ENCODE measurements around the gene CPEB4.

Gene CPEB4

DNA sequence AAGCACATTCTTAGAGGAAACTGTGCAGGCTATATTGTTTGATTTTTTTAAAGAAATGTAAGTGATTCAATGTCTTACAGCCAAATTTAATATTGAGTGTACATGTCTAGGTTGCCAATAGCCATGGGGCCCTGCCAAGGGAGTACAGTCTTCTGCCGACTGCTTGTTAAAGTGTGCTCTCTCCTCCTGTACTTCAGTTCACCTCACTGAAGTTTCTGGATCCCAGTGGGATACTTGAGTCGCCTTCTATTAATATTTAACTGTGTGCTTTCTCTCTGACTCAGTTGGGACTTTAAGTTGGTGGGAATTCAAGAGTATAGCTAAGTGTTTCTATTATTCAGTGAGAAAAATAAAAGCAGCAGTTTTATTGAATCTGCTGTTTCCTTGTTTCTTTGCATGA lies 56.4 kb downstream of the CPEB4 start:
- DNase-seq (ENCODE audit: low spot score), result no peak

- no peak for DNase-seq (ENCODE audit: low spot score)
Observed at GRCh38 chr5:173945160-173945559, 57.0 kb downstream of the CPEB4 start.

DNA sequence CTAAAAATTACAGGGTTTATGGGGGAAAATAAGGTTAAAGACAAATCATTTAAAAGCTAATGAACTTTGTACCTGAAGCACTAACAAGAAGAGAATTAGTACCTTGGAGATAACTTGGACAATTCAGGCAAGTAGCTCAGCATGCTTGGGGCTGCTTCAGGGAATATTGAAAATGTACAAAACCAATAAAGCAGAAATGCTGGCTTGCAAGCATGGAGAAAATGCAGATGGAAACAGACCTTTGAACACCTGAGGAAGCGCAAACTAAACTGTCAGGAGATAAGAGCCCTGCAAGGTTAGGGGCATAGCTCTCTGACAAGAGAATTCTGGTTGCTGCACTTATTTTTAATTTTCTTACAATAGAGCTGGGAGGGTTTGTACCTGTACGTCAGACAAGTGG lies 58.2 kb downstream of the CPEB4 start:
- DNase-seq (ENCODE audit: low spot score), result no peak

DNA sequence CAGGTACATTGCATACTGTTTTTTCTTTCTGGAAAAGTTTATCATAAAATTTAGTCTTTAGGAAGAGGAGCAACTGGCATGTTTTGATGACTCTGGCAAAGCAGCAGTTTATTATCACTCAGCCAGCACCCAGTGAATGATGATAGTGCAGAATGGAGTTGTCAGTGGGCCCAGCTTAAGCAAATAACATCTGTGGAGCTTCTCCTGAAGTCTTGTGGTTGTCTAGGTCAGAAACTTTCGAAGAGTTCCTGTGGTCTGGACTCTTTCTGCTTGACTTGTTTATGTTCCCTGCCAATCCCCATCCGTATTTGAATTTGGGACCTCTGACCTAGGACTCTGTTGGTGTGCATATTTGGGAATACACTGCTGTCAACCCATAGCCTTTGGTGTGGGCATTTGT lies 62.7 kb downstream of the CPEB4 start:
- no peak for DNase-seq (ENCODE audit: low spot score)

DNA sequence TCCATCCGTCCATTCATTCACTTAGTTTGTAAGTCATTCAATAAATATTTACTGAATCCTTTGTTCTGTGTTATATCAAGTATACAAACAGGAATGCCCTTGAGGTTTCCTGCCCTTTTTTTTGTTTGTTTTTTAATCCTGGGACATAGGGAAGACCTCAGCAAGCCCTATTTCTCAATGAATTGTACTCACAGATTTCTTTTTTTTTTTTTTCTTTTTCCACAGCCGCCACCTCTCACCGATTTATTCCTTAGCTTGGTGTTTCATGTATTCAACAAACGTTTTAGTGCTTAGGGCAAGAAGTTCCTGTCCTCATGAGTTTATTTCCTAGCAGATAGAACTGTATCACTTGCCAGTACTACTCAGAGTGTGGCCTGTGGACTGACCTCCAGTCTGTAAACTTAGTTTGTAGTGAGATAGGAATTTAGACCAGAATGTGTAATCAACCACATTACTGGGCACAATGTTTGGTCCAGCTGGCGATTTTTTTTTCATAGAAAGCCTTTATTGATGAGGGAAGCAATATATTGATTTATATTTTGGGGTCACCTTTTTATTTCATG lies 65.5 kb downstream of the CPEB4 start:
- peak; percentile 40 for DNase-seq (ENCODE audit: low spot score)

DNA sequence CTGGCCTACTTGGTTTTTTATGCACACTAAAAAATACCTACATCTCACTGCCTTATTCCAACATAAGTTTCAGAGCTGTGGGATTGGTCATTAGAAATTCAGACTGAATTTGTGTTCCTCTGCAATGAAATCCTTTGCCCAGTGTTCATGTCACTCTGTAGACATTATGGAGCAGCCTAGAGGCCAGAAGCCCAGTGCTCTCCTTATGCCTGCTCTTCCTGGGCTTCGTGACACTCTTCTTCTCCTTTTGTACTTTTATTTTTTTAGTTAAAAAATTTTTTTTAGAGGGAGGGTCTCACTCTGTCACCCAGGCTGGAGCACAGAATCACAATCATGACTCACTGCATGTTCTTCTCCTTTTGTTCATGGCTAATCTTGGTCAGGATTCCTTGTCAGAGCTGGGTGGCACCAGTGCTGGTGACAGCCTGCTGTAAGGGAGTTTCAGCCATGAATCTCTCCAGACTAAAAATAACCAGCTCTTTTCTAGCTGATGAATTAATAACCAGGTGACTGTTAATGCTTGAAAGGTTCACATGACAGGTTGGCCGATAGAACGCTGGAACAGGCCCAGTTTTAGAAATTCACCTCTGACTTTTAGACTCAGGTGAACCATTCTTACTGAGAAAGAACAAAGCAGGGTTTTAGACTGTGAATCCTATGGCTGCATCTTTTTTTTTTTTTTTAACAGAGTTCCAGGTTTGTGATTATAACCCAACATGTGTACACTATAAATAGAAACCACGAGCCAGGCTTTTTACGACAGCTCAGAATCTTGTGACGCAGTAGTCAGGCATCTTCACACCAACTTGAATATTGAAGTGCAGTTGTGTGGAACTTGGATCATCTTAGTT lies 66.7 kb downstream of the CPEB4 start:
- peak; percentile 20 for DNase-seq (ENCODE audit: low spot score)

GRCh38 chr5:173960986-173961385 lies 72.8 kb downstream of the CPEB4 start:
- DNase-seq (ENCODE audit: low spot score), result no peak

GRCh38 chr5:173961418-173961817 lies 73.3 kb downstream of the CPEB4 start:
- no peak for DNase-seq (ENCODE audit: low spot score)

DNA sequence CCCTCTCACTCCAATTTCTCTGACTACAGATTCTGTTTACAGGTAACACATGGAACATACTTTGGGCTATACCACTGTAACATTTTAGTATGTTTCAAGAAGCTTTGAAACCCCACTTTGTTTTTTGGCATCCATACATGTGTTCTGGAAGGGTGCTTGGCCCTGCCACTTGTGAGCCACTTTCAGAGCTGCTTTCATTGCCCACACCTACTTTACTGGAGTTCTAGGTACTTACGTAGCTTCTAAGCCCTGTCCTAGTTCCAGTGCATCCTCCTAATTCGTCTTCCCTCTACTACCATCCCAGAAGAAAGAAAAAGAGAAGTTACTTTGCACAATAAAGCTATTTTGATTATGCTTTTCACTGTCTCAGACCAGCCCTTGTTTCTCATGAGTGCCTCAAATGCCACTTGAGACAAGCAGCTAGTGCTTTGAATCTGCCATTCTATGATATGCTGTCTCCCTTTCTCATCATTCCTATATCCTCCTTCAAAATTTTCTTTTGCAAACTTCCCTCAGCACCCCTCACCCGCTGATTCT lies 74.4 kb downstream of the CPEB4 start:
- no peak for DNase-seq (ENCODE audit: low spot score)

GRCh38 chr5:173963182-173963838 lies 75.2 kb downstream of the CPEB4 start:
- peak; percentile 79 for DNase-seq (ENCODE audit: low spot score)

- no peak for DNase-seq (ENCODE audit: low spot score)
Observed at GRCh38 chr5:173963867-173964441, 75.8 kb downstream of the CPEB4 start.

- no peak for DNase-seq (ENCODE audit: low spot score)
Observed at GRCh38 chr5:173964506-173964905, 76.4 kb downstream of the CPEB4 start.

GRCh38 chr5:173967241-173967640 lies 79.1 kb downstream of the CPEB4 start:
- no peak for DNase-seq (ENCODE audit: low spot score)

GRCh38 chr5:173968154-173968797 lies 80.1 kb downstream of the CPEB4 start:
- no peak for DNase-seq (ENCODE audit: low spot score)

DNA sequence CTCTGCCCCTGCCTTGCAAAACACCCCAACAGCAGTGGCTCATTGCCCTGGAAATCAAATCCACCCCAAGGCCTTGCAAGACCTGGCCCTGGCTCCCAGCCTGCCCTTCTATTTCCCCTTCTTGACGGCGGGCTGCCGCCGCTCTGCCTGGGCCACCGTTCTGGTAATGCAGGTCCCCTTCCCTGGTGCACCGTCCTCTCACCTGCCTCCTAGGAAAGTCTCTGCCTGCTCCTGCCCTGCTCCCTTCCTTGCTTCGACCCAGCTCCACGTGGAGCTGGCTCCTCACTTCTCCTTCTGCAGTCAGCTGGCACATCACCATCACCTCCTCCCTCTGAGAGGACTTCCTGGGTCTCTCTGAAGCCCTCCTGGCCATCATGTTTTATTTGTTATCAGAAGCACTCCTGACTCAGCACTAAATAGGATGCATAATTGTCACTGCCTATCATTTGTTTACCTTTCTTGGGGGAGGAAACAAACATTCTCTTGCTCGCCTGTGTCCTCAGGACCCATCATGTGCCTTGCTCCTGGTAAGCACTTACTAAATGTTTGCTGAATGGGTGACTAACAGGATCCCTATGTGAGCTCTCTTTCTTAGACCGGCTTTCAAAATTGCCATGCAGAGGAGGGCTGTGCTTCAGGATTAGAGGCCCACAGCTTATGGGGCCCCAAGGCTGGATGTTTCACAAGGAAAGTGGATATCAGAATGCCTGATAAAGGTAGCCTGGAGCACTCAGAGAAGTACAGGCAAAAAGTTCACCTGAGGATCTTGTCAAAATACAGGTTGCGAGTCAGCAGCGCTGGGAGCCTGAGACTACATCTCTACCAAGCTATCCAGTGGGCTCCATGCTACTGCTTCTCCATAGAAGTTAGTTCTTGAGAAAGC lies 81.3 kb downstream of the CPEB4 start:
- peak; percentile 54 for DNase-seq (ENCODE audit: low spot score)

GRCh38 chr5:173970878-173971650 lies 82.9 kb downstream of the CPEB4 start:
- no peak for DNase-seq (ENCODE audit: low spot score)

GRCh38 chr5:173971681-173972345 lies 83.7 kb downstream of the CPEB4 start:
- DNase-seq (ENCODE audit: low spot score), result no peak

DNA sequence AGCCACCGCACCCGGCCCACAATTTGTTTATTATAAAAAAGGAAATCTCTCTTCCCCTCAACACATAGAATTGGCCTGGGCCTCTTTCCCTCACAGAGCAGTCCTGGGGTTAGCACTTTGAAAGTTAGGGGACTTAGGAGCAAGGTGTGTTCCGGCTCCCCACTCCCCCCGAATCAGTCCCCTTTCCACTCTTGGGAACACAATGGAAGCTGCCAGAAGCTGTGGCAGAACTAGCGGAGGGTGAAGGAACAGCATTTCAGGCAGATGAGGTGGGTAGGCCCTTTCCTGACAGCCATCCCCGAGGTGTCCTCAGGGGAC lies 84.4 kb downstream of the CPEB4 start:
- no peak for DNase-seq (ENCODE audit: low spot score)

DNA sequence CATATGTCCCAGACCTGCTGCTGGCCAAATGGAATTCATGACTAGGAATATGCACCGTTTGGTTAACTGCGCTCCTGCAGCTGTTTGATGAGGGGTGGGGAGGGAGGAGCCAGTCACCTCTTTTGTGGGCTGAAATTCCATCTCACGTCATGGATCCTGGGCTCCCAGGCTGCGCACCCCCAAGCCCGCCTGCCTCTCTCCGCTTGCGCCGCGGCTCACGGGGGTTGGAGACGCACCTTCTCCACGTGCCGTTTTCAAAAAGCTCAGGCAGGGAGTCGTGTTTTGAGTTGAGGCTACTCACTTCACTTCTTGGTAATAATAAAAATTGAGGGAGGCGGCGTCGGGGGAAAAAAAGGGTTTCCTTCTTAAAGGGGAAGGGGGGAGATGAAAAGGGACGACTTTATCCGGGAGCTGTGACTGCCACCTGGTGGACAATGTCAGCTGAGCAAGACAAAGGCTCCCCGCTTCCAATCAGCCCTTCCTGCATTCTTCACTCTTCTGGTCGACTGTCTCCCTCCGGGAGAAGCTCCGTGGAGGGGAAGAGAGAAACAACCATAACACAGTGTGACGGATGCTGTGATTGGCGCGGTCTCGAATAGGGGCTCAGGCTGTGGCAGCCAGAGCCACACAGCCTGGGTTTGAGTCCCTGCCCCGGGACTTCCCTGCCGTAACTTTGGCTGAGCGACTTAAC lies 84.9 kb downstream of the CPEB4 start:
- DNase-seq (ENCODE audit: low spot score), result peak; percentile 88

Data from AG08395 (cell line).